Common myeloid progenitor, CD34-positive (primary cell): ENCODE data around the gene CMTM2.
A peak's percentile ranks its signal among the peaks of the same experiment; 100 is the strongest.

ENCODE experiments used
- CTCF ChIA-PET: fragments of 350-600 bp; sonication (Branson Sonifier 250); formaldehyde crosslinking; loops from one replicate; lab custom pipeline; 2021; ENCODE audit warnings: antibody characterized with exemption; lab: Charles Lee
- POLR2A ChIA-PET: fragments of 350-600 bp; sonication (Branson Sonifier 250); formaldehyde crosslinking; loops from one replicate; lab custom pipeline; 2021; ENCODE audit warnings: antibody characterized with exemption; lab: Charles Lee
- DNase-seq, 3 donors: peaks; one replicate each; pipeline versions ENCODE4 v3.0.0 to v3.0.0-alpha.2; 2013
- H3K27ac ChIP-seq, 2 experiments: 1 replicate in 1 of 2; 2 replicates in 1 of 2; pipeline ENCODE4 v1.7.0; 2013; ENCODE audit warnings: inconsistent platforms in 2 of 2, low read length in 2 of 2, mild to moderate bottlenecking in 2 of 2, low read depth in 1 of 2, moderate library complexity in 1 of 2; ENCODE audit not compliant: severe bottlenecking in 2 of 2, insufficient read depth in 1 of 2, poor library complexity in 1 of 2
- H3K27me3 ChIP-seq, 5 experiments: replicated peaks in 2 of 5; 1 replicate in 3 of 5; 2 replicates in 2 of 5; pipeline versions ENCODE4 v1.6.1 to v1.7.0; 2013; ENCODE audit warnings: low read length in 4 of 5, mild to moderate bottlenecking in 2 of 5, moderate library complexity in 2 of 5, inconsistent platforms in 1 of 5; ENCODE audit not compliant: insufficient read depth in 5 of 5, control insufficient read depth in 4 of 5
- H3K36me3 ChIP-seq, 4 experiments: 1 replicate in 2 of 4; 2 replicates in 2 of 4; pipeline versions ENCODE4 v1.6.1 to v1.7.0; 2013; ENCODE audit warnings: low read length in 3 of 4, control low read depth in 1 of 4, mild to moderate bottlenecking in 1 of 4; ENCODE audit not compliant: control insufficient read depth in 4 of 4, insufficient read depth in 4 of 4
- H3K4me1 ChIP-seq, 4 experiments: 1 replicate in 3 of 4; 2 replicates in 1 of 4; pipeline versions ENCODE4 v1.6.1 to v1.7.1; 2013; ENCODE audit warnings: low read length in 3 of 4, mild to moderate bottlenecking in 3 of 4, control low read depth in 1 of 4, inconsistent platforms in 1 of 4, moderate library complexity in 1 of 4; ENCODE audit not compliant: control insufficient read depth in 4 of 4, insufficient read depth in 4 of 4; ENCODE audit errors: control extremely low read depth in 1 of 4
- H3K4me3 ChIP-seq, 7 experiments: 1 replicate in 4 of 7; 2 replicates in 3 of 7; pipeline versions ENCODE4 v1.5.1 to v1.7.0; 2013; ENCODE audit warnings: mild to moderate bottlenecking in 7 of 7, low read length in 6 of 7, moderate library complexity in 6 of 7, inconsistent platforms in 2 of 7, low read depth in 2 of 7, control low read depth in 1 of 7; ENCODE audit not compliant: insufficient read depth in 4 of 7, control insufficient read depth in 1 of 7; ENCODE audit errors: extremely low read depth in 1 of 7
- H3K9me3 ChIP-seq, 5 experiments: 1 replicate in 4 of 5; 2 replicates in 1 of 5; pipeline versions ENCODE4 v1.6.1 to v1.7.1; 2013; ENCODE audit warnings: low read length in 4 of 5, mild to moderate bottlenecking in 2 of 5, inconsistent platforms in 1 of 5, low read depth in 1 of 5, moderate library complexity in 1 of 5; ENCODE audit not compliant: control insufficient read depth in 4 of 5, insufficient read depth in 2 of 5; ENCODE audit errors: control extremely low read depth in 1 of 5
- WGBS: methylation state at CpG from one replicate; pipeline ENCODE4 v1.1.5; 2013; ENCODE audit not compliant: insufficient coverage; 5-methylcytosine and 5-hydroxymethylcytosine counted together

CMTM2 gene

GRCh38 chr16:66596986-66597848 lies 18.0 kb downstream of the CMTM2 start:
- Histone ChIP-seq H3K4me3 (no peak overlapping the region), H3K27me3 (no peaks in the 10 kb centered on the region), H3K9me3 (peaks cover 0 to 20% (median 4%) of the 10 kb centered on the region in 5 experiments), H3K36me3 (no peaks in the 10 kb centered on the region), H3K27ac (no peak overlapping the region), H3K4me1 (peaks cover 0 to 4% (median 1%) of the 10 kb centered on the region in 4 experiments)
- WGBS: 100% methylated on average over 1 of the region's 5 CpGs
- CTCF ChIA-PET: interaction anchor here (1.1 to 1.3 kb wide), 6 partner anchors 11 to 199 kb away, joined by 3 to 7 read pairs (median 4); no protein-coding TSS in a partner anchor
- DNase-seq: peak in 1 of 3 donors; percentile 41
- POLR2A ChIA-PET: no interaction called here

GRCh38 chr16:66598111-66598510 lies 18.8 kb downstream of the CMTM2 start:
- no peaks in the 10 kb centered on the region for H3K36me3 ChIP-seq
- no peaks in the 10 kb centered on the region for H3K27me3 ChIP-seq
- H3K27ac ChIP-seq: no peak overlapping the region
- CTCF ChIA-PET: interaction anchor here (1.1 to 5.1 kb wide), 7 partner anchors 8 to 199 kb away, joined by 3 to 27 read pairs (median 4); no protein-coding TSS in a partner anchor
- no CpG with 5 or more reads among the region's 3 CpGs for WGBS
- POLR2A ChIA-PET: no interaction called here
- H3K9me3 ChIP-seq: peaks cover 0 to 20% (median 4%) of the 10 kb centered on the region in 5 experiments
- H3K4me1 ChIP-seq: peaks cover 0 to 7% (median 1%) of the 10 kb centered on the region in 4 experiments
- H3K4me3 ChIP-seq: no peak overlapping the region
- DNase-seq: peak in 2 of 3 donors; percentile 49 to 60

GRCh38 chr16:66599726-66600125 lies 20.5 kb downstream of the CMTM2 start:
- H3K27ac ChIP-seq: no peak overlapping the region
- no peak for DNase-seq
- CTCF ChIA-PET: interaction anchor here (0.9 to 5.1 kb wide), 4 partner anchors 9 to 123 kb away, joined by 3 to 27 read pairs (median 4); no protein-coding TSS in a partner anchor
- H3K4me1 ChIP-seq: peaks cover 0 to 19% (median 11%) of the 10 kb centered on the region in 4 experiments
- no peaks in the 10 kb centered on the region for H3K27me3 ChIP-seq
- no peak overlapping the region for H3K4me3 ChIP-seq
- POLR2A ChIA-PET: interaction anchor here (1.0 kb wide), 1 partner anchor 9 kb away, joined by 3 read pairs; no protein-coding TSS in a partner anchor
- WGBS: 92% methylated on average over 2 of the region's 4 CpGs
- H3K36me3 ChIP-seq: no peaks in the 10 kb centered on the region
- H3K9me3 ChIP-seq: peaks cover 0 to 15% (median 4%) of the 10 kb centered on the region in 5 experiments

GRCh38 chr16:66600477-66600876 lies 21.2 kb downstream of the CMTM2 start:
- Histone ChIP-seq H3K36me3 (no peaks in the 10 kb centered on the region), H3K4me3 (no peak overlapping the region), H3K27ac (no peak overlapping the region), H3K9me3 (peaks cover 0 to 15% (median 4%) of the 10 kb centered on the region in 5 experiments), H3K4me1 (peaks cover 0 to 19% (median 12%) of the 10 kb centered on the region in 4 experiments), H3K27me3 (no peaks in the 10 kb centered on the region)
- ChIA-PET POLR2A (interaction anchor here (0.6 kb wide), 1 partner anchor 52 kb away, joined by 3 read pairs; no protein-coding TSS in a partner anchor), CTCF (interaction anchor here (1.3 to 5.1 kb wide), 2 partner anchors 11 to 51 kb away, joined by 3 to 27 read pairs; no protein-coding TSS in a partner anchor)
- 100% methylated on average over 1 of the region's 1 CpG for WGBS
- no peak for DNase-seq

- Histone ChIP-seq H3K4me3 (no peak overlapping the region), H3K27me3 (no peaks in the 10 kb centered on the region), H3K36me3 (no peaks in the 10 kb centered on the region), H3K27ac (no peak overlapping the region), H3K9me3 (peaks cover 0 to 15% (median 4%) of the 10 kb centered on the region in 5 experiments), H3K4me1 (peaks cover 0 to 29% (median 22%) of the 10 kb centered on the region in 4 experiments)
- CTCF ChIA-PET: interaction anchor here (1.2 to 5.1 kb wide), 3 partner anchors 12 to 90 kb away, joined by 3 to 27 read pairs (median 3); no protein-coding TSS in a partner anchor
- WGBS: 98% methylated on average over 5 of the region's 5 CpGs
- DNase-seq: no peak
- POLR2A ChIA-PET: no interaction called here
Observed at GRCh38 chr16:66601471-66601870, 22.2 kb downstream of the CMTM2 start.

- 7% methylated on average over 19 of the region's 32 CpGs for WGBS
Observed at GRCh38 chr16:66603537-66604375, 24.5 kb downstream of the CMTM2 start.

More at GRCh38 chr16:66603537-66604375, 24.5 kb downstream of the CMTM2 start:
- ChIA-PET CTCF (interaction anchor here (0.9 to 1.6 kb wide), 14 partner anchors 9 to 232 kb away, joined by 3 to 6 read pairs (median 4); no protein-coding TSS in a partner anchor), POLR2A (interaction anchor here (0.6 to 1.8 kb wide), 3 partner anchors 25 to 83 kb away, joined by 3 to 5 read pairs (median 4); partner anchors contain the start of gene CMTM2)
- peak; percentile 71 to 95 (median 91) for DNase-seq
- Histone ChIP-seq H3K9me3 (peaks cover 0 to 15% (median 4%) of the 10 kb centered on the region in 5 experiments), H3K4me3 (peak overlapping the region; percentile 27 to 85 (median 77)), H3K4me1 (peaks cover 0 to 48% (median 36%) of the 10 kb centered on the region in 4 experiments), H3K27ac (peak overlapping the region in 1 of 2 experiments; percentile 68), H3K27me3 (no peaks in the 10 kb centered on the region), H3K36me3 (peaks cover 0 to 6% (median under 1%) of the 10 kb centered on the region in 4 experiments)
